GM10266 (cell line): ENCODE measurements around the gene SMPD1.

Source experiments
- DNase-seq: peaks from one replicate; pipeline ENCODE4 v3.0.0; 2012; ENCODE audit errors: extremely low spot score
- TF ChIP-seq, protein P1 (sequence below): IDR thresholded peaks from 2 replicates; pipeline ENCODE4 v1.5.1; 2012; ENCODE audit warnings: mild to moderate bottlenecking, low read depth; ENCODE audit not compliant: control insufficient read depth, insufficient read depth; ENCODE audit errors: missing control alignments

The SMPD1 gene

GRCh38 chr11:6404342-6405051 is 14.2 kb downstream of the SMPD1 start:
- no peak for DNase-seq
- TF ChIP-seq, protein P1, sequence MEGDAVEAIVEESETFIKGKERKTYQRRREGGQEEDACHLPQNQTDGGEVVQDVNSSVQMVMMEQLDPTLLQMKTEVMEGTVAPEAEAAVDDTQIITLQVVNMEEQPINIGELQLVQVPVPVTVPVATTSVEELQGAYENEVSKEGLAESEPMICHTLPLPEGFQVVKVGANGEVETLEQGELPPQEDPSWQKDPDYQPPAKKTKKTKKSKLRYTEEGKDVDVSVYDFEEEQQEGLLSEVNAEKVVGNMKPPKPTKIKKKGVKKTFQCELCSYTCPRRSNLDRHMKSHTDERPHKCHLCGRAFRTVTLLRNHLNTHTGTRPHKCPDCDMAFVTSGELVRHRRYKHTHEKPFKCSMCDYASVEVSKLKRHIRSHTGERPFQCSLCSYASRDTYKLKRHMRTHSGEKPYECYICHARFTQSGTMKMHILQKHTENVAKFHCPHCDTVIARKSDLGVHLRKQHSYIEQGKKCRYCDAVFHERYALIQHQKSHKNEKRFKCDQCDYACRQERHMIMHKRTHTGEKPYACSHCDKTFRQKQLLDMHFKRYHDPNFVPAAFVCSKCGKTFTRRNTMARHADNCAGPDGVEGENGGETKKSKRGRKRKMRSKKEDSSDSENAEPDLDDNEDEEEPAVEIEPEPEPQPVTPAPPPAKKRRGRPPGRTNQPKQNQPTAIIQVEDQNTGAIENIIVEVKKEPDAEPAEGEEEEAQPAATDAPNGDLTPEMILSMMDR, result no peak

- DNase-seq, result no peak
- TF ChIP-seq, protein P1, result no peak
These were observed 14.9 kb downstream of the SMPD1 start for GRCh38 chr11:6405052-6405667.

- TF ChIP-seq, protein P1, result no peak
These were observed 15.6 kb downstream of the SMPD1 start for GRCh38 chr11:6405846-6406245.

DNA sequence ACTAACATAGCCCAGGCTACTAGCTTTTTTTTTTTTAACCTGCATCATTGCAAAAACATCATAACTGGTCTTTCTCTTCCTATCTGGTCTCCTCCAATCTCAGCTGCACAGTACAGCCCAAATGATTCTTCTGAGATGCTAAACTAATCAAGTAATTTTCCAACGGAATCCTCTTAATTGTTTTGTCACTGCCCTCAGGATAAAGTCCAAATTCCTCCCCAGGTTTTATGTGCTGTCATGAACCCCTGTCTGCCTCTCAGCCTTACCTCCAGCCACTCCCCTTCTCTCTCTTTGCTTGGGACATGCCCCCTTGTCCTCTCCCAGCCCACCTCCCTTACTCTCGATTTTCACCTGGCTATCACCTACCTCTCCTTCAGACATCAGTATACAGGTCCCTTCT is 16.1 kb downstream of the SMPD1 start:
- no peak for DNase-seq
- TF ChIP-seq, protein P1, result no peak

More at GRCh38 chr11:6405846-6406245, 15.6 kb downstream of the SMPD1 start:
- DNase-seq, result no peak

DNA sequence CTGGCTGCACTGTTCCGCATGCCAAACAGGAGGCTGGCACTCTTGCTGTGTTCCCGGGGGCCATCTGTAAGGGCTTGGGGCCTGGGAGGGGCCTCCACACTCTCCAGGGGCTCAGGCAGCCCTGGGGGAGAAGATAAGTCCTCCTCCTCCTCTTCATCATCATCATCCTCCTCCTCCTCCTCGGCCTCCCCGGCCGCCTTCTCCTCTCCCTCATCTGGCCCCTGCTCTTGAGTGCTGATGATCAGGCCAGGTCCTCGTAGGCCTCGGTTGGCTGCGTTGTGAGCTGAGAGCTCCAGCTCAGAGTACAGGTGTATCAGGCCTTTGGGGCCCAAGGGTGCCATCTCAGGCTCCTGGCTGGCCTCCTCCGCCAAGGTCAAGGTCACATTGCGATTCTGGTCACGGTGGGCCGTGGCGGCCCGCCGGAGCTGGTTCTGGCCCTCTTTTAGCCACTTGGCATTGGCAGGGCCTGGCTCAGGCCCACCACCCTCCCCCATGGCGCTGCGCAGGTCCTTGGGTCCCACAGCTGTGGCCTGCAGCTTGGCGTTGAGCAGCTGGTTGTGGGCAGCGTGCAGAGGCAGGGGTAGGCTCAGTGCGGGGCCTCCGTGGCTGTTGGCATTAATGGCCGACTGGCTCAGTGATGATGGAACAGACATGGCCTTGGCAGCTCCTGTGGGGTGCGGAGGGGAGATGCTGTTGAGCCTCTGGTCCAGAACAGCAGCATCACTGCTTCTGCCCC is 20.6 kb downstream of the SMPD1 start:
- TF ChIP-seq, protein P1, result no peak

DNA sequence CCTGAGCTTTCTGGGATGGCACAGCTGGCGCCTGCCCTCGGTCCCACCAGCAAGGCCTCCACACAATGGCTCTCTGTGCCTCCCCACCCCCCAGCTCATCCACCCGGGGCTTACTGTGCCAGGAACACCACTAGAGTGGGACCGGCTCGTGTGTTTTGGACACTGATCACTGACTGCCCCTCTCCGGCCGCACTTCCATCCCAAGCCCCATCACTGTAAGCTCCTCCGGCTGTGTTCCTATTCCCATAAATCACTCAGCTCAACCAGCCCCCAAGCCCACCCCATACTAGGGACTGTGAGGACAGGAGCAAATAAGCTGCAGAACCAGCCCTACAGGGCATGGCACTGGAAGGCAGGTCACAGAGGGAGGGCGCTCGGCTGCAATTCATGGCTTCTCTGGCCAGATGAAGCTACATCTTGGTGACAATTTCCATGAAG is 21.3 kb downstream of the SMPD1 start:
- DNase-seq, result no peak
- TF ChIP-seq, protein P1, result no peak

More for the DNA sequence above, 20.6 kb downstream of the SMPD1 start:
- DNase-seq, result no peak
